ENCODE measurements around the gene FBXO34. TPM values are rescaled to one million over a fixed set of nuclear protein-coding genes. Genes with fewer than 3 reads are reported as not detected.

Gene FBXO34
- total RNA-seq, 1 donor from 2014 or later = 32.4 TPM

DNA sequence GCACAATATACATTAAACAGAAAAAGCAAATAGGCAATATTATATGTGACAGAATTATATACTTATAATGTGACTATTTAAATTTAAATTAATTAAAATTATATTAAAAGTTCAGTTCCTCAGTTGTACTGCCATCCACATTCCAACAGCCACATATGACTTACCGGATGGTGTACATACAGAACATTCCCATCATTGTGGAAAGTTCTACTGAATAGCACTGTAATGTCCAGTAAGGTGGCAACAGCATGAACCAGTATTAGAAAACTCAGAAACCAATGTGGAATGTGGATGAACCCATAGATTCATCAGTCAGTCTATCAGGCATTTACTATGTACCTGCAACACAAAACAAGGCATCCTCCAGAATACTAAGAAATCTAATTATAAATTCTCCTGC lies 128.0 kb downstream of the FBXO34 start:
- no peak overlapping the region for H3K4me3 Mint-ChIP-seq (ENCODE audit: low read depth)
- no peaks in the 10 kb centered on the region for H3K4me1 Mint-ChIP-seq (ENCODE audit: low read depth)
- no peak for DNase-seq (ENCODE audit: low spot score, unreplicated experiment)
- no peaks in the 10 kb centered on the region for H3K9me3 Mint-ChIP-seq (ENCODE audit: low read depth)
- no peaks in the 10 kb centered on the region for H3K27me3 Mint-ChIP-seq
- peaks cover 4% of the 10 kb centered on the region for H3K36me3 Mint-ChIP-seq (ENCODE audit: insufficient read depth)
- TF ChIP-seq, protein P1, sequence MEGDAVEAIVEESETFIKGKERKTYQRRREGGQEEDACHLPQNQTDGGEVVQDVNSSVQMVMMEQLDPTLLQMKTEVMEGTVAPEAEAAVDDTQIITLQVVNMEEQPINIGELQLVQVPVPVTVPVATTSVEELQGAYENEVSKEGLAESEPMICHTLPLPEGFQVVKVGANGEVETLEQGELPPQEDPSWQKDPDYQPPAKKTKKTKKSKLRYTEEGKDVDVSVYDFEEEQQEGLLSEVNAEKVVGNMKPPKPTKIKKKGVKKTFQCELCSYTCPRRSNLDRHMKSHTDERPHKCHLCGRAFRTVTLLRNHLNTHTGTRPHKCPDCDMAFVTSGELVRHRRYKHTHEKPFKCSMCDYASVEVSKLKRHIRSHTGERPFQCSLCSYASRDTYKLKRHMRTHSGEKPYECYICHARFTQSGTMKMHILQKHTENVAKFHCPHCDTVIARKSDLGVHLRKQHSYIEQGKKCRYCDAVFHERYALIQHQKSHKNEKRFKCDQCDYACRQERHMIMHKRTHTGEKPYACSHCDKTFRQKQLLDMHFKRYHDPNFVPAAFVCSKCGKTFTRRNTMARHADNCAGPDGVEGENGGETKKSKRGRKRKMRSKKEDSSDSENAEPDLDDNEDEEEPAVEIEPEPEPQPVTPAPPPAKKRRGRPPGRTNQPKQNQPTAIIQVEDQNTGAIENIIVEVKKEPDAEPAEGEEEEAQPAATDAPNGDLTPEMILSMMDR (IDR thresholded peaks at IDR 0.05; ENCODE audit: unreplicated experiment) = no peak
- H3K27ac Mint-ChIP-seq = no peak overlapping the region

DNA sequence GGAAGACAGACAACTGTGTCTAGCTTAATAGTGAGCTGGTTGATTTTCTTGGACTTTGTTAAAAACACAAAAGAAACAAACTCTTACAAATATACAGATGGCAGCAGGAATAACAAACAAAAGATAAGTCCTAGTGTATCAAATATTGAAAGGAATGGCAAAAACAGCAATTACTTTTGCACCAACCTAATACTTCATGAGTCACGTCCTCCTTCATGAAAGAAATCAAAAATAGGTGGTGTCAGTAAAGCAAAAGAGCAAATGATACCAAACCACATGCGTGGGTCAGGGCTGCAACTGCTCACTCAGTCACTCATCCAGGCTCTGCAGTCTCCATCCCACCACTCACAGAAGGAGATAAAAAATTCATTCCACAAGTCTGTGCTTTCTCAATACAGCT lies 128.6 kb downstream of the FBXO34 start:
- Mint-ChIP-seq H3K27me3 (no peaks in the 10 kb centered on the region), H3K9me3 (ENCODE audit: low read depth) (no peaks in the 10 kb centered on the region), H3K4me1 (ENCODE audit: low read depth) (no peaks in the 10 kb centered on the region), H3K36me3 (ENCODE audit: insufficient read depth) (peaks cover 3% of the 10 kb centered on the region), H3K4me3 (ENCODE audit: low read depth) (no peak overlapping the region), H3K27ac (no peak overlapping the region)
- DNase-seq (ENCODE audit: low spot score, unreplicated experiment) = no peak
- TF ChIP-seq, protein P1 (IDR thresholded peaks at IDR 0.05; ENCODE audit: unreplicated experiment) = no peak

DNA sequence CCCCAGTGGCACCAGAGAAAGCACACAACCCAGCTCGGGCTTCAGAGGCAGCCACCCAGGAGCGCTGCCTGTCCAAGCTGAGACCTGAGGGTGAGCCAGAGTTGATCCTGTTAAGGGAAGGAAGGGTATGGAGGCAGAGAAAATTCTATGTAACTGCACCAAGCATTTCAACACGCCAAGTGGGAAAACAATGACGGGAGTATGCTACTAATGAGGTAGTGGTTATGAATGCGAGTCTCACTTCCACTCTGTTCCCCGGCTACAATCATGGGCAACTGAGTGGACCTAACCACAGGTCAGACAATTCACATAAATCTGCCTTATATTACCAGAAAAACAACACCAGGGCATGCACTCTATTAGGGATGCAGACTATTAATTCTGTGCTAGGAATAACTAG lies 130.5 kb downstream of the FBXO34 start:
- Mint-ChIP-seq H3K9me3 (ENCODE audit: low read depth) (no peaks in the 10 kb centered on the region), H3K36me3 (ENCODE audit: insufficient read depth) (no peaks in the 10 kb centered on the region), H3K27ac (no peak overlapping the region), H3K4me1 (ENCODE audit: low read depth) (no peaks in the 10 kb centered on the region), H3K4me3 (ENCODE audit: low read depth) (no peak overlapping the region), H3K27me3 (no peaks in the 10 kb centered on the region)
- DNase-seq (ENCODE audit: low spot score, unreplicated experiment) = no peak
- TF ChIP-seq, protein P1 (IDR thresholded peaks at IDR 0.05; ENCODE audit: unreplicated experiment) = no peak

Other genes starting within 250 kb of the FBXO34 start
- gene WDHD1, start 244.3 kb upstream of the FBXO34 start, total RNA-seq = 30.9 and 31.4 TPM in 2 replicates
- 23.7 and 25.0 TPM in 2 replicates for gene SOCS4, start 244.2 kb upstream of the FBXO34 start, total RNA-seq
- gene MAPK1IP1L, start 219.8 kb upstream of the FBXO34 start, total RNA-seq = 139 and 140 TPM in 2 replicates
- gene LGALS3, start 142.2 kb upstream of the FBXO34 start, total RNA-seq = 27.0 and 49.3 TPM in 2 replicates
- 31.2 and 32.9 TPM in 2 replicates for gene DLGAP5, start 79.8 kb upstream of the FBXO34 start, total RNA-seq
- gene ATG14, start 140.4 kb downstream of the FBXO34 start, total RNA-seq = 14.9 and 15.0 TPM in 2 replicates
- gene TBPL2, start 169.2 kb downstream of the FBXO34 start, total RNA-seq = not detected in 2 replicates